Measurements from ENCODE around the gene MGA.

DNA sequence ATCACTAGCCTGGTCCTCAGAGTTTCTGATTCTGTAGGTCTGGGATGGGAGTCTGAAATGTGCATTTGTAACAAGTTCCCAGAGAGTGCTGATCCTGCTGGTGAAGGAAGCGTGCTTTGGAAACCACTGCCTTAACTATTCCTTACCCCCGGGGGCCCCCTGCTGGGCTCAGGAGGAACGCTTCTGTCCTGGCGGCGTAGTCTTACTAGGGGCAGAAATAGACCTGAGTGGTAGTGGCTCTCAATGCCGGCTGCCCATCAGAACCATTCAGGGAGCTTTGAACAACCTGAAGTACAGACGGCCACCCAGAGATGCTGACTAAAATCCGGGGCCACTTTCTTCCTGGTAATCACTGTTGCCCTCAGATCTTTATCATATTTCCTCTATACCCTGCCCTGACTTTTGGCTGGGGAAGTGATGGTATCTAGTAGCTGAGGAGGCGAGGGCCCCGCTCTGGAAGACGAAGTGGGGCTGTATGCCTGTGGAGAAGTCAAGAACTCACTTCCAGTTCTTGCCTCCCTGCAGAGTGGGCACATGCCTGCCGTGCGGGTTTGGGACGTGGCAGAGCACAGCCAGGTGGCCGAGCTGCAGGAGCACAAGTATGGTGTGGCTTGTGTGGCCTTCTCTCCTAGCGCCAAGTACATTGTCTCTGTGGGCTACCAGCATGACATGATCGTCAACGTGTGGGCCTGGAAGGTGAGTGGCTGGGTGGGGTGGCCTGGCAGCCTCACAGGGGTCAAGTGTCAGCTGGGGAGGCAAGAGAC, 151.4 kb downstream of the MGA start:
- TF ChIP-seq, protein P1, sequence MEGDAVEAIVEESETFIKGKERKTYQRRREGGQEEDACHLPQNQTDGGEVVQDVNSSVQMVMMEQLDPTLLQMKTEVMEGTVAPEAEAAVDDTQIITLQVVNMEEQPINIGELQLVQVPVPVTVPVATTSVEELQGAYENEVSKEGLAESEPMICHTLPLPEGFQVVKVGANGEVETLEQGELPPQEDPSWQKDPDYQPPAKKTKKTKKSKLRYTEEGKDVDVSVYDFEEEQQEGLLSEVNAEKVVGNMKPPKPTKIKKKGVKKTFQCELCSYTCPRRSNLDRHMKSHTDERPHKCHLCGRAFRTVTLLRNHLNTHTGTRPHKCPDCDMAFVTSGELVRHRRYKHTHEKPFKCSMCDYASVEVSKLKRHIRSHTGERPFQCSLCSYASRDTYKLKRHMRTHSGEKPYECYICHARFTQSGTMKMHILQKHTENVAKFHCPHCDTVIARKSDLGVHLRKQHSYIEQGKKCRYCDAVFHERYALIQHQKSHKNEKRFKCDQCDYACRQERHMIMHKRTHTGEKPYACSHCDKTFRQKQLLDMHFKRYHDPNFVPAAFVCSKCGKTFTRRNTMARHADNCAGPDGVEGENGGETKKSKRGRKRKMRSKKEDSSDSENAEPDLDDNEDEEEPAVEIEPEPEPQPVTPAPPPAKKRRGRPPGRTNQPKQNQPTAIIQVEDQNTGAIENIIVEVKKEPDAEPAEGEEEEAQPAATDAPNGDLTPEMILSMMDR (IDR thresholded peaks at IDR 0.05; ENCODE audit: insufficient read depth, low read depth, low read length), result peak; percentile 86
- no peak for TF ChIP-seq EZH2 (IDR thresholded peaks at IDR 0.05; ENCODE audit: insufficient read depth, low read length)

All from astrocyte (in vitro differentiated cells and primary cell).